NCI-H748 treated with DMSO at 0.1 percent for 48 hours (cell line): ENCODE data around the gene AGXT.

Source experiments
- DNase-seq: peaks from one replicate; lab custom pipeline; 2025; lab: John Stamatoyannopoulos, UW

Gene AGXT

DNA sequence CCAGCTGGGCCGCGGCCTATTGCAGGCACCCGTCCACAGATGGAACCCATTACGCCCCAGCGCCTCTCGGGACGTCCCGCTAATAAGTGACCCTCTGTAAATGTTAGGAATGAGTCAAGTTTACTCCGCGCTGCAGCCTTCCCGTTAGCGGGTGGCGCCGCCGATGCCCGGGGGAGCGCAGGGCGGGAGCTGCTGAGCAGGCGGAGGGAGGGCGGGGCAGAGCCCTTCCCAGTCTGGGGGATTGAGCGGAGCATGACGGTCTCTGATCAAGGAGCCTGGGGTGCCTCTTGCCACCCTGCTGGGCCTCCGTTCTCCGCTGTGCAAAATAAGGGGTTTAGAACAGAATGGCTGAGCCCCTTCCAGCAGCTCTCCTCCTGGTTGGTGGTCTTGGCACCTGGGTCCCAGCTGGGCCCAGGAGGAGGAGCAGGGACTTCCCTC, 48.0 kb downstream of the AGXT start:
- no peak for DNase-seq

DNA sequence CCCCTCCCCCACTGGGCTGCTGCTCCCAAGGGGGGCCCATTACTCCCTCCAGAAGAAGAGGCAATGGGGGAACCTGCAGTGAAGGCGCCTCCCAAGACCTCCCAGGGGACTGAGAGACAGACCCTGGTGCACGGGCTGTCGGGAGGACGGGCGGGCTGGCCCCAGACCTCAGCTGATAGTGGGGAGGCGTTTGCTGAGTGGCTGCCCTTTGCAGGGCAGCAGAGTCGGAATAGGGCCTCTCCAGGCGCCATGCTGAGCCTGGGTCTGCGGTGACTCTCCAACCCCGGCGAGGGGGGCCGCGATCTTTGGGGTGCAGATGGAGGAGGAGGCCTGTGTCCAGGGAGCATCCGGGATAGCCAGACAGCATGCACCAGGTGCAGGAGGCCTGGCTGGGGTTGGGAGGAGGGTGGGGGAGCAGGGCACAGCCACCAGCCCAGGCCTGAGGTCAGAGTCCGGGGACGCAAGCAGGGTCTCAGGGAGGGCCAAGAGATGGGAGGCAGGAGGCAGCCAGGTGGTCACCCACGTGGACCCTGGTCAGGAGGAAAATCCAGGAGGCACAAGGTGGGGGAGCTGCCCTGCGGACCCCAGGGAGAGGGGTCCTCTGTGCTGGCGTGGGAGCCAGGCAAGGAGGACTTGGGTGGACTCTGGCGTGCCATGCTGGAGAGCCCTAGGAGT, 48.5 kb downstream of the AGXT start:
- no peak for DNase-seq

DNA sequence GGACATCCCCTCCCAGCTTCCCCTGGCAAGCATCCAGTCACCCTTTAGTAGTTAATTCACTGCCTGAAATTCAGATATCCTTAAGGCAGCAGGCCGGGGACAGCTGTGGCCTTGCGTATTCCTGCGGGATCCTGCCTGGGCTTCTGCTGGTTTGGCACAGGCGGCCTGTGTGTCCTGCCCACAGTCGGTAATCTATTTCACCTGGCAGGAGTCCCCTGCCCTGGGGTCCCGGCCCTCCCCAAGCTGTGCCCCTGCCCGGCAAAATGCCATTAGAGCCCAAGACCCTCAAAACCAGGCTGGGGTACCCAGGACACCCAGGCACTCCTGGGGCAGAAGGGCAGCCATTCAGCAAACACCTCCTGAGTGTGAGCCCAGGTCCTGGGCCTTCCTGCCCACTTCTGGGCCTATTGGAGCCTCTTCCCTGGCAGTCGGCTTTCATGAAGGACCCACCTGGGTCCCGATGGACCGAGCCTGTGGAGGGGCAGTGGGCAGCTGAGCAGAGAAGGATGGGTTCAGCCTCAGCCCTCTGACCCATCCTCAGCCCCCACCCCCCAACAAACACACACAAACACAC, 49.1 kb downstream of the AGXT start:
- DNase-seq = no peak

DNA sequence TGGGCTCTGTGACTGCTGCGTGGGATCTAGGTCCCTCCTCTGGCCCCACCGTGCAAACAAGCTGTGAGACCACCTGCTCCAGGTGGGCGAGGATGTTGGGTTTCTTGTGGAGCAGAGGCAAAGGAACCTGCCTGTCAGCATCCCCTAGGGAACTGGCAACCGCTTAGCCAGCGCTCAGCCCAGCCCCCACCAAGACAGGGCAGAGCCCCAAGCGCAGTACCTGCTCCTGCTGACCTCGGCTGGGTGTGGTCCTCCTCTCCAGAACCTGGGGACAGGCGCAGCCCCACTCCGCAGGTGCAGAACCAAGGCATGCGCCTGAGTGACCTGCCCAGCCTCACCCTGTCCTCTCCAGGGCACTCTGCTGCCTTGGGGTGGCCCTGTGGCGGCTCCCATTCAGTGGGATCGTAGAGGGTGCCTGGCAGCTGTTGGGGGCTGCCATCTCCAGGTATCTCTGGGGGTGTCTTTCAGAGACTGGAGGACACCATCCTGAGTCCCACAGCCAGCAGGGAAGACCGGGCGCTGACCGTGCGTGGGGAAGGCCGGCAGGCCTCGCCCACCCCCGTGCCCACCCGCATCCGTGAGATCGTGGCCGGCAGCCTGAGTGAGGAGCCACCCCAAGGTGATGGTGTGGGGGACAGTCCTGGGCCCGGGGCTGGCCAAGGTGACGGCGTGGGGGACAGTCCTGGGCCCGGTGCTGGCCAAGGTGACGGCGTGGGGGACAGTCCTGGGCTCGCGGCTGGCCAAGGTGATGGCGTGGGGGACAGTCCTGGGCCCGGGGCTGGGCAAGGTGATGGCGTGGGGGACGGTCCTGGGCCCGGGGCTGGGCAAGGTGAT, 49.9 kb downstream of the AGXT start:
- DNase-seq = no peak

DNA sequence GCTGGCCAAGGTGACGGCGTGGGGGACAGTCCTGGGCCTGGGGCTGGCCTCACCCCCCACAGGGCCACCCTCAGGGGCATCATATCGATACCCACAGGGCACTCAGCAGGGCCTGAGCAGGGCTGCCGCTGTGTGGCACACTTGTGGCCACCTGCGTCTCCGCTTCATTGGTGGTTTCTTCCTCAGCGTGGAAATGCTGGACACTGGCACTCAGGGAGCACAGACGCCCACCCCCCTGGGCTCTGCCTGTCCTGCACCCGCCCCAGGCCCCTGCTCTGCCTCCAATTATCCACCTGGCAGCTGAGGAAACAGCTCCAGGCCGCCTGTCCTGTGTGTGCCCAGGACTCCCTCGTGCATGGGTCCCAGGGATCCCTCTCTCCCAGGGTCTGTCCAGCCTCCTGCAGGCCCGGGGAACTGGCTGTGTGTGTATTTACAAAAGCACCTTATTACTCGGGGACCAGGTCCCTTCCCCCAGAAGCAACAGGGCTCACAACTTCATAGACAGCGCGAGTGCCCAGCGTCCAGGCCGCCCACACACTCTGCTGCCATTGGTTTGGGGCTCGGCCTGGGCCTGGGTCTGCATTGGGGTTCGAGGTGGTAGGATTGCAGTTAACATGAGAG, 50.6 kb downstream of the AGXT start:
- DNase-seq = no peak

DNA sequence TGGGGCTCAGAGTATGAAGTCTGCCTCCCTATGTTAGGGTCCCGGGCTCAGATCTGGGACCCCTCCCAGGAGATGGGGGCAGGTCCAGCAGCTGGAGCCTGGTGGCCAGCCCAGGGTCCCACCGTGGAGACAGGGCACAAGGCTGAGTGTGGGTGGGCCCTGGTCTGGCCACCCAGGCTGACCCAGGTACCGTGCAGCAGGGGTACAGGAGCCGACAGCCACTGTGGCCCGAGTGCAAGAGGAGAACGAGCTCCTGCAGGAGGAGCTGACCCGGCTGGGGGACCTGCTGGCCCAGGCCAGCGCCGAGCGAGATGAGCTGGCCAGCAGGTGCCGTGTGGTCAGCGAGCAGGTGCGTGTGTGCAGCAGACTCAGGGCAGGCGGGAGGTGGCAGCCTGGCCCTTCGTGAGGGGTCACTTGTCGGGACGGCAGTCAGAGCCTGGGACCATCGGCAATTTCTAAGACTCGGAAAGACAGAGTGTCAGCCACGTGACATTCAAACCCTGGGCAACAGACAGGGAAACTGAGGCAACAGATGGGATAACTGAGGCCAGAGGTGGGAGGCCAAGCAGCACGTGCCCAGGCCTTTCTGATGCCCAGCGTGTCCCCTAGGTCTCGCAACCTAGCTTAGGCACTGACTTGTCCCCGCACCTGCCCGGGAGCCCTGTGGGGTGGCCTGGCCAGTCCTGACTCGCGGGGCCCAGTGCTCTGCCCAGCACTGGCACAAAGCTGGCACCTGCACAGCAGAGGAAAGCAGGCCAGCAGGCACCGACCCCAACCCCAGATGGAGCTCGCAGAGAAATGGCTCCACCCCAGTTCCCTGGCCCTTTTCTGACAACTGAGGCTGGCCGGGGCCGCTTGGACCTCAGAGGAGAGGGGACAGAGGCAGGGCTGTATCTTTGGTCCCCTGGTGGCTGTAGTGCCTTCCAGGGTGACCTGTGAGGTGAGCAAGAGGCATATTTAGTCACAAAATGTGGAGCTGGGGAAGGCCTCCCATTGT, 51.5 kb downstream of the AGXT start:
- no peak for DNase-seq

DNA sequence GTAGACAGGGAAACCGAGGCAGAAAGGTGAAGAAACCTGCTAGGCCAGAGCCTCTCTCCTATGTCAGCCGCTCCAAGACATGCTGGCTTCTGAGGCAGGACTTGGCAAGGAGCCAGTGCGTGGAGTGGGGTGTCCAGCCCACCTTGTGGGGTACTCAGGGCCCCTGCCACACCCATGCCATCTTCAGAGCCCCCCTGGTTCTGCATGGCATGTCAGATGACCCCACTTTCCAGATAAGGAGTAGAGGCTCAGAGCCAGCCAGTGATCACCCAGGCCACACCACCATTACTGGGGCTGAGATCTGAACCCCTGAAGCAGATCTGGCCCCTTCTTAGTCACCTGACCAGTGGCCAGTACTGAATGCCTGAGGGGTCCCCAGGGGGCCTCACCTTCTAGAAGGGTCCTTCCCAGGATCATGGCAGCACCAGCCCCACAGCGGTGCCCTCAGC, 52.2 kb downstream of the AGXT start:
- DNase-seq = no peak

DNA sequence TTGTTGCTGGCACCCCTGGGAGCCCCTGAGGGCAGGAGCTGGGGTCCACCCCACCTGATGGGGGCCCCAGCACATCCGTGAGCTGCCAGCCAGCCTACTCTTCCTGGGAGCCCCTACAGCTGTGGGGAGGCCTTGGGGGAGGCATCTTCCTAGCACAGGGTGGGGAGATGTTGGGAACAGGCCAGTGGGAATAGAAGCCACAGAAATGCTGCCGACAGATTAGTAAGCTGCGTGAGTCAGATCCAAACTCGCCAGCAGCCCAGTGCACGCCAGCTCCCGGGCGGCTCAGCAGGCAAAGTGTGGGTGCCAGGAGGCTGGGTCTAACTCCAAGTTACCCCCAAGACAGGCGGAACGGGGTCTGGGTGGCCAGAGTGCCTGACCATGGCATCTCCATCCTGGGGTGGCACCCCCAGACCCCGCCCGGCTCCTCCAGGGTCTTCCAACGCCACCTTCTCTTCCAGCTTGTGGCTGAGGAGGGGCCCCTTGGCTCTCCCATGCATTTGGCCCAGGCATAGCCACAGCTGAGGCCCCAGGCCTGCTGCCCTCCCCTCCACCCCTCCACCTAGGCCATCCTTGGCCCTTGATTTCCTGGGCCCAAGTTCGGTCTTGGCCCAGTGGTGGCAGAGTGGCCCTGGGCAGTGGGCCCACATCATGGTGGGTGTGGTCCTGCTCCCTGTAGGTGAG, 52.8 kb downstream of the AGXT start:
- no peak for DNase-seq

DNA sequence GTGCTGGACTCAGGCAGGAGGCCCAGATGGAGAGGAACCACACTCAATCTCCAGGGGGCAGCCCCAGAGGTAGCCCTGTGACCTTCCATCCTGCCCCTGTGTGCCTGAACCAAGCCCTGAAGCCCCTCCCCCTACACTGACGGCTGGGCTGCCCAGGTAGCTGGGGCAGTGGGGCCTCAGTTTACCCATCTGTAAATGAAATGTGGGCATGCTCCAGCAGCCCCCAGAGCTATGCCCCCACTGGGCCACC, 53.3 kb downstream of the AGXT start:
- no peak for DNase-seq

DNA sequence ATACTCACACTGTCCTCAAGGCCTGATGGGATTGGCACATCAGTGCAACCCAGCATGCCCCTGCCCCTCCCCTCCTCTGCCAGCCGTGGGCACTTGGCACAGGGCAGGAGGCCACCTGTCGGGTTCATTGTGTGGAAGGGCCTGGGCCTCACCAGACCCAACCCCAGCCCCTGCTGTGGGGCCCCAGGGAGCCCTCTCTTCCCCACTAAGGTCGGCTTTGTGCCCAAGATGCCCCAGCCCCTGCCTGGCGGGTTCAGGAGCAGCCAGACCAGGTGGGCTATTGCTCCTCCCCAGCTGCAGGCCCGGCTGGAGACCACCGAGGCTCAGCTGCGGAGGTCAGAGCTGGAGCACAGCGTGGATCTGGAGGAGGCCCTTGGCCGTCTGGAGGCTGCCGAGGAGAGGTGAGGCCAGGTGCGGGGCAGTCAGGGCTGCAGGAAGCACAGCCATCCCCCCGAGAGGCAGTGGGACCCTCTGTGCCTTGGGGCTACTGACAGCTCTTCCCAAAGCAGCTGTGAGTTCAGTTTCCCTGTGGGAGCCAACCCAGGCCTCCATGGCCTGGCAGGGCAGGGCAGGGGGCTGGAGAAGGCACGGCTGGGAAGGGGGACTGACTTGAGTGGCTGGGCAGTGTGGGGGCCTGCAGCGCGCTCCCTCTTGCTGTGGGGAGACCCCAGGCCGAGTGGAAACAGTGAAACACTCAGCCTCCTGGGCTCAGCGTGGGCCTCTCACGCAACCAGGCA, 53.8 kb downstream of the AGXT start:
- no peak for DNase-seq

DNA sequence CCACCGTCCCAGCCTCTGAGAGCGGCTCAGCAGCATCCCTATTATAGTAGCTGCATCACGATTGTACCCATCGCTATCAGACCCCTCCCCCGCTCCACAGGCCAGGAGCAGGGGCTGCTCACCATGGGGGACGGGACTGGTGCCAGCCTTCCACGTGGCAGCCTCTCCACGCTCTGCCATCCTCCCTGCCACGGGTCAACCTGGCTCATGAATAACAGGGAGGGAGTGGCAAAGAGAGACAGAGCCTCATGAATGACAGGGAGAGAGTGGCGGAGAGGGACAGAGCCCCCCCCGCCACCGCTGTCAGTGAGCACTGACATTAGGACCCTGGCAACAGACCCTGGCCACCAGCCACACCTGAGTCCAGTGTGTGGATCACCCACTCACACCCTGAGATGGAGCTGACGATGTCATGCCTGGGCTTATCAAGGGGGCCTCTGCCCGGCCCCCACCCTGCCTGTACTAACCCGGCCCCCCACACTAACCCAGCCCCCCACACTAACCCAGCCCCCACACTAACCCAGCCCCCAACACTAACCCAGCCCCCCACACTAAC, 54.4 kb downstream of the AGXT start:
- DNase-seq = no peak

DNA sequence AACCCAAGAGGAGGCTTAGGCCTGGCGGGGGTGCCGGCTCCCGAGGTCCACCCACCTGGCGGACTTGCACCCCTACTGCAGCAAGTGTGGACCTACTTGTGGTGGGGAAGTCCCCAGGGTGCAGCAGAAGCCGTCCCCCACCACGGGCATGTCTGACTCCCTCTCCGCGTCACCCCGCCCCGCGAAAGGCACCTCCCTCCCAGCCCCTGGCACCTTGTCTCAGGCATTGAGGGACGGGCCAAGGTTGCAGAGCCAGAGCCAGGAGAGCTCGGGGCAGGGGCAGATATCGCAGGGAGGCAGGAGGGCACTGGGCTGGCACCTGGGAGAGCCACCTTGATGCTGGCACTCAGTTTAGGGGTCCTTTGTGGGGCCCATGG, 56.6 kb downstream of the AGXT start:
- DNase-seq = no peak

DNA sequence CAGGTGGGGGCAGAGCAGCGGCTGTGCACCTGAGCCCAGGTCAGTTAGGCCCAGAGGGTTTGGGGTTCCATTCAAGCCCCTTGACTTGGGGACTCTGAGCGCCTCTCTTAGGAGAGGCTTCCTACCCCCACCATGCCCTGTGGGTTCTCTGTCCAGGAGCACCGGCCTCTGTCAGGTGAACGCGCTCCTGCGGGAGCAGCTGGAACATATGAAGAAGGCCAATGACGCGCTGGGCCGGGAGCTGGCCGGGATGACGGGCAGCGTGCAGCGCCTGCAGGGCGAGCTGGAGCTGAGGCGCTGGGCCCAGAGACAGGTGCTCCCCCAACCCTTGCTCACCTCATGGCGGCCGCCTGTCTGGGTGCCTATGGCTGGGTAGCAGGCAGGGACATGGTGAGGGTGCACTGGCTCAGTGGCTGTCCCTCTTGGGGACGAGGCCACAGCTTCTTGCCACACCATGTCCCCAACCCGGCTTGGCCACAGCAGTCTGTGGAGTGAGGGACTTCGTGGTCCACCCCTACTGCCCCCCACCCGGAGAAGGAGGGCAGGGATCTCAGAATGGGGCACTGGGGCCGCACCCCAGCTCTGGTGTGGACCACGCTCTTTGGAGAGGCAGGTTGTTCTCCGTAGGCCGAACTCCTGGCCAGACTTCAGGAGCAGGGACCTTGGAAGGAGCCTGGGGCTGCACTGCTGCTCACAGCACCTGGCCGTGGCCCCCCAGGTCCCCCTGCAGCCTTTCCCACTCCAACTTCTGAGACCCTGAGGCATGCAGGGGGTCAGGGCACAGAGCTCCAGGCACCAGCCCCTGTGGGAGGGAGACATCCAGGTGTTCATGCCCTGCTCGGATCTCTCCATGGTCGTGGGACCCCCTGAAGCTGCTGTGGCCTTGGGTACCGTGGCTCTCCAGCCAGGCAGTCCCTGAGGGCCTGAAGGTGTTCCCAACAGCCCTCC, 57.2 kb downstream of the AGXT start:
- no peak for DNase-seq

DNA sequence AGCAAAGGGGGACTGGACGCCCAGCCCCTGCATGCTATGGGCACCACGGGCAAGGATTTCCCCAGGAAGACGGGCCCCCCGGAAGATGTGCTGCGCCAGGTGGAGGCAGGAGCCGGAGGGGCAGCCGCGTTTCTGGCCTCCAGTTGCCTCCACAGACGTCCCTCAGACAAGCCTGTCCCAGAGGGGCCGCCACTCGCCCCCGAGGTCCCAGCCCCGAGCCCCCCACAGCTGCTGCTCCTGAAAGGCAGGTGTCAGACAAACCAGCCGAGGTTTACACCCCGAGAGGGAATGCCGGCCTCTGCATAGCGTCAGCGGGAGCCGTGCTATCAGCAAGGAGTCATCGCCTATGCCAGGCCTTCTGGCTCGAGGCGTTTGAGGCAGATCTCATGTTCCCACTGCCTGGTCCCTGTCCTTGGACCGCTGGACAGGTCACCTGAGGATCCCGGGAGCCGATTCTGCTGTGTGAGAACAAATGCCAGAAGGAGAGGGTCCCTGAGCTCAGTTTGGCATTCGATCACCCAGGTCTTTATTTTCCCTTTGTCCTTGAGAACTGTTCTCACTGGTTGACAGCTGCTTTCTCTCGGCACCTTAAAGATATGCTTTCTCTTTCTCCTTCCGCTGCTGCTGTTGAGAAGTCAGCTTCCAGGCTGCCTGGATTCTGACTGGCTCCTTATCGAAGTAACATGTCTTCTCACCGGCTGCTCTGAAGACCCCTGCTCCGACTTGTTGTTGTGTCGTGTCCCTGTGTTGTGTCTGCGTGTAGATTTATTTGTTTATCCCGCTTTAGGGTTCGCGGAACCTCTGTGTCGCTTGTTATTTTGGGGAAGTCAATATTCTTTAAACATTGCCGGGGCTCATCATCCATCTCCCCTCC, 58.1 kb downstream of the AGXT start:
- no peak for DNase-seq

DNA sequence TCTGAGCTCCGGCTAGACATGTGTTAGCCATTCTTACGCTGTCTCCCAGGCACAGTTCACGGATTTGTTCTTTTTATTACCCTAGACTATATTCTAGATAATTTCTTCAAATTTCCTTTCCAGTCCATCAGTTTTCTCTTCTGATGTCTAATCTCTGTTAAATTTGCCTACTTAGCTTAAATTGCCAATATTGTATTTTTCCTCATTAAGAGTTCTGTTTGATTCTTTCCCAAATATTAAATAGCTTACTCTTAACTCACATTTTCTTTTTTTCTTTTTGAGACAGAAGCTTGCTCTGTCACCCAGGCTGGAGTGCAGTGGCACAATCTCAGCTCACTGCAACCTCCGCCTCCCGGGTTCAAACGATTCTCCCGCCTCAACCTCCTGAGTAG, 58.8 kb downstream of the AGXT start:
- DNase-seq = no peak

DNA sequence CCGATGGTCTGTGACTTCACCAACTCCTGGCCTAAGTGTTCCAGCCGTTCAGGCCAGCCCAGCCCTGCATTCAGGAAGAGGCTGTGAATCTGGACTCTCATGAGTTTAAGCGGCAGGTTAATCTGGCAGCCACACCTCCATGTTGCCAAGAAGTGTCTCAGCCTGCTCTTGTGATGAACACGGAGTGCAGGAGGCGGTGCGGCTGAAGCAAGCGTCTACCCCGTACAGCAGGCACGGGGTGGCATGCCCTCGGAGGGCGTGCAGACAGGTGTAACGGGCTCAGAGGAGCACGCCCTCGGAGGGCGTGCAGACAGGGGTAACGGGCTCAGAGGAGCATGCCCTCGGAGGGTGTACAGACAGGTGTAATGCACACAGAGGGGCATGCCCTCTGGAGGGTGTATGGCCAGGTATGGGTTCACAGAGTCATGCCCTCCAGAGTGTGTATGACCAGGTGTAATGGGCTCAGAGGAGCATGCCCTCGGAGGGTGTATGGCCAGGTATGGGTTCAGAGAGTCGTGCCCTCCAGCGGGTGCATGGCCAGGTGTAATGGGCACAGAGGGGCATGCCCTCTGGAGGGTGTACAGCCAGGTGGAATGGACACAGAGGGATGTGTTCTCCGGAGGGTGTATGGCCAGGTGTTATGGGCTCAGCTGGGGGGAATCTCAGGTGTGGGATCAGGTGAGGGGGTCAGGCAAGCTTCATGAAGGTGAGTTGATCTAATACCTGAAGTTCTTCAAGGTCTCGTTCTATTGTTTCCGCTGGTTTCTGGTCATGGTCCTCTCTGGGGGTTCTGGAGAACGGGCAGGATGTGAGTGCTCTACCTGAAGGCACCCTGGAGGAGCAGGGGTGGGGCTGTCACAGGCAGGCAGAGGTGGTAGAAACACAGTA, 60.1 kb downstream of the AGXT start:
- no peak for DNase-seq
